Measurements from ENCODE around the gene BCAN.
A peak's percentile ranks its signal among the peaks of the same experiment; 100 is the strongest.

Gene BCAN

GRCh38 chr1:156705321-156705917, 63.5 kb downstream of the BCAN start, which contains the start of gene CRABP2:
CRABP2 (minus strand) TSS chr1:156705583; CDS start chr1:156705446, 137 bp downstream.
- H3K4me3 ChIP-seq (ENCODE audit: control insufficient read depth, low read depth, low read length) = peak within 1 kb of the TSS; percentile 71
- DNase-seq (ENCODE audit: low read depth) = no peak

GRCh38 chr1:156705918-156706656, 64.2 kb downstream of the BCAN start:
- TF ChIP-seq CTCF (IDR thresholded peaks at IDR 0.05; ENCODE audit: control insufficient read depth, insufficient read depth, low read depth, low read length, missing control alignments) = peak; percentile 85
- peak overlapping the region; percentile 71 for H3K4me3 ChIP-seq (ENCODE audit: control insufficient read depth, low read depth, low read length)
- no peak for DNase-seq (ENCODE audit: low read depth)

More at GRCh38 chr1:156705321-156705917, 63.5 kb downstream of the BCAN start, which contains the start of gene CRABP2:
- TF ChIP-seq CTCF (IDR thresholded peaks at IDR 0.05; ENCODE audit: control insufficient read depth, insufficient read depth, low read depth, low read length, missing control alignments) = no peak

GRCh38 chr1:156706657-156707416, 64.9 kb downstream of the BCAN start:
- H3K4me3 ChIP-seq (ENCODE audit: control insufficient read depth, low read depth, low read length) = peak overlapping the region; percentile 71
- no peak for TF ChIP-seq CTCF (IDR thresholded peaks at IDR 0.05; ENCODE audit: control insufficient read depth, insufficient read depth, low read depth, low read length, missing control alignments)
- peak; percentile 46 for DNase-seq (ENCODE audit: low read depth)

GRCh38 chr1:156707417-156708217, 65.7 kb downstream of the BCAN start:
- DNase-seq (ENCODE audit: low read depth) = peak; percentile 42
- H3K4me3 ChIP-seq (ENCODE audit: control insufficient read depth, low read depth, low read length) = no peak overlapping the region
- TF ChIP-seq CTCF (IDR thresholded peaks at IDR 0.05; ENCODE audit: control insufficient read depth, insufficient read depth, low read depth, low read length, missing control alignments) = no peak

- H3K4me3 ChIP-seq (ENCODE audit: control insufficient read depth, low read depth, low read length) = no peak overlapping the region
- DNase-seq (ENCODE audit: low read depth) = no peak
- no peak for TF ChIP-seq CTCF (IDR thresholded peaks at IDR 0.05; ENCODE audit: control insufficient read depth, insufficient read depth, low read depth, low read length, missing control alignments)
These were observed 66.3 kb downstream of the BCAN start for GRCh38 chr1:156708218-156708661.

- no peak for TF ChIP-seq CTCF (IDR thresholded peaks at IDR 0.05; ENCODE audit: control insufficient read depth, insufficient read depth, low read depth, low read length, missing control alignments)
- DNase-seq (ENCODE audit: low read depth) = no peak
- H3K4me3 ChIP-seq (ENCODE audit: control insufficient read depth, low read depth, low read length) = no peak overlapping the region
These were observed 67.1 kb downstream of the BCAN start for GRCh38 chr1:156709031-156709430.

Measured in AG09309 (cell line).